Activated gamma-delta T cell (primary cell): Measurements from ENCODE around the gene FAM118B.
"Not testable (repeated sequence)": the region's sequence is repeated elsewhere in the genome, so short reads cannot be mapped to it uniquely, and the experiment has no call there.

Source experiments
- DNase-seq: peaks from one replicate; lab custom pipeline; 2025; lab: John Stamatoyannopoulos, UW

Gene FAM118B

DNA sequence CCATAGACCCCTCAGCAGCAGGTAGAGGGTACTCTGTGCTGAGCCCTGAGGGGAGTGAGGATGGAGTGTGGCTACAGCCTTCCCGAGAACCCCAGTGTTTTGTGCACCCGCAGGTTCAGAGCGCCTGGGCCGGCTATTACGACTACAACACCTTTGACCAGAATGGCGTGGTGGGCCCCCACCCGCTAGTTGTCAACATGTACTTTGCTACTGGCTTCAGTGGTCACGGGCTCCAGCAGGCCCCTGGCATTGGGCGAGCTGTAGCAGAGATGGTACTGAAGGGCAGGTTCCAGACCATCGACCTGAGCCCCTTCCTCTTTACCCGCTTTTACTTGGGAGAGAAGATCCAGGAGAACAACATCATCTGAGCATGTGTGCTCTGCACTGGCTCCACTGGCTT is 65.7 kb downstream of the FAM118B start:
- DNase-seq, result no peak

DNA sequence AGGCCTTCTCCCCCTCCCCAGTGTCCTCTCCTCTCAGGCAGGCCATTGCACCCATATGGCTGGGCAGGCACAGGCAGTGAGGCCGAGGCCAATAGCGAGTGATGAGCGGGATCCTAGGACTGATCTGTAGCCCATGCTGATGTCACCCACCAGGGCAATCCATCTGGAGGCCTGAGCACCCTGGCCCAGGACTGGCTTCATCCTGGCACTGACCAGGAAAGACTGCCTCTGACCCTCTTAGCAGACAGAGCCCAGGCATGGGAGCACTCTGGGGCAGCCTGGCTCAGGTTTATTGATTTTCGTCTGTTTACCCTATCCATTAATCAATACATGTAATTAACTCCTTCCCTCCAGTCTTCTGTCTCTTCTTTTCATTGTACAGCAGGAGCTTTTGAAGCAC is 66.2 kb downstream of the FAM118B start:
- DNase-seq, result no peak

DNA sequence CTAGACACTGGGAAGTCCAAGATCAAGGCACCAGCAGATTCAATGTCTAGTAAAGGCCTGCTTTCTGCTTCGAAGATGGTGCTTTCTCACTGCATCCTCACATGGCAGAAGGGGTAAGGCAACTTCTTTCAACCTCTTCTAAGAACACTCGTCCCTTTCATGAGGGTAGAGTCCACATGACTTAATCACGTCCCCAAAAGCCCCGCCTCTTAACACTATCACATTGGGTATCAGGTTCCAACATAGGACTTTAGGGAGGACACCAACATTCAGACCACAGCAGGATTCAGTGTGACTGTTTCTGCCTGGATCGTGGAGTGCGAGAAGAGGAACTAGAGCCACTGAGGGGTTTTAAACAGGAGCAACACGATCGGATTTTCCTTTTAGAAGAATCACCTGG is 67.6 kb downstream of the FAM118B start:
- no peak for DNase-seq

DNA sequence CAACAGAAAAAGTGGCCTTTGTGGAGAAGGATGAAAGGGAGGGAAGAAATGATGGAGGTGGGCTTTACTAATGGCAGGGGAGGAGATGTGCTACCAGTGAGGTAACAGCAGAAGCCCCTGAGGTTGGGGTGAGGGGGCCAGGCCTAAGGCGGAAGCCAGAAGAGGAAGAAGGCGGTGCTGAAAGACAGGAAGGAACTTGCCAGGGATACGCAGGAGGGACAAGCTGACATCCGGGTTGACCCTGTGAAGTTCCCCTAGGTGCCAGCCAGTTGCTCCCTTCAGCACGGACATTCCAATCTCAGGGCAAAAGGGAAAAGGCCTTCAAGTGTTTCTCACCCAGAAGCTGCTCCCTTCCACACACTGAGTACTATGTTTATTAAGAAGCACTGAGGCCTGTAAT is 69.0 kb downstream of the FAM118B start:
- no peak for DNase-seq

DNA sequence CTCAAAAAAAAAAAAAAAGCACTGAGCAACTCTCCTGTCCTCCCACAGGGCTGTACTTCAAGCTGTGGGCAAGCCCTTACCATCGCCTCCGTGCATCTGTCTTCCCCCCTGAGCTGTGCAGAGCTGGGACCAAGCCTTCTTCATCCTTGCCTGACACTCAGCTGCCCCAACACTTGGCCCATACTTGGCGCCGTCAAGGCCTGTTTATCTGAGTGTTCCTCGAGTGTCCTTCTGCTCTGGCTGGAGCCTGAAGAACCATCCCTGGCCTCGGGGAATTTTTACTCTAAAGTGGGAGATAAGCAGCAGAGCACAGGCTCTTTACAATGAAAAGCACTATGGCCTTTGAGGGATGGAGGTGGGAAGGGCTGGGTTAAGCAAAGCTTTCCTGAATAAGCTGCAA is 69.7 kb downstream of the FAM118B start:
- DNase-seq, result no peak

DNA sequence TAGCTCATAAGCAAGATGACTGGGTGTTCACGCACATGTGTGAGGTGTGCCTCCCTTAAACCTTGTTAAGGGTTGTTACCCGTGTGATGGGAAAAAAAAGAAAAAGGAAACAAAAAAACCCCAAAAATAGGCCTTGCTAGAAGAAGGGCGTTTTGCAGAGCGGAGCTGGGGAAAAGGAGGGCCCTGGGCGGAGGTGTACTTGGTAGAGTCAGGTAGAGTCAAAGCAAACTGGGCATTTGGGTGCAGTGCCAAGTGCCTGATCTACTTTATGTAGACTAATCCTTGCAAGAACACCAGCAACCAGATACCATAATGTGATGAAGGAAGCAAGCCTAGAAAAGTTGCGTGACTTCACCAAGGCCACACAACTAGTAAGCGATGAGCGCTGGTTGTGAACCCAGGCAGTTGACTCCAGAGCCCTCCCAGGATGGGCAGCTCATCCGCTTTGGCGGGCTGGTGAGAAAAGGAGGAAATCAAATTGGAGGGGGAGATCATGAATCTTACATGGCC is 70.1 kb downstream of the FAM118B start:
- no peak for DNase-seq

DNA sequence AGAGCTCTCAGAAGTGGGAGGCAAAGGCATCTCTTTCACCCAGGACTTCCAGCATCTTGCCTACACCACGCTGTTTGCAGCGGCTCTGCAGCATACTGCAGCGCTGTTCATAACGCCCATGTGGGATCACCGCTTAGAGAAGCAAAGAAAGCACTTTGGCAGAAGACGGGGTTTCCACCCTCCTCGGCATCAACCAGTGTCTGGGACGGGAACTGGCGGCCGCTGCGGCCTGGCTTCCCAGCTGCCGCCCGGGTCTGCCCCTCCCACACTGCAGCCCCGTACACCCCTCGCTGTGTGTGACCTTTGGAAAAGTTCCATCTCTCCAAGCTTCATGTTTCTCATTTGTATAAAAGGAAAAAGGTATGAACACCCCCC is 70.8 kb downstream of the FAM118B start:
- no peak for DNase-seq

DNA sequence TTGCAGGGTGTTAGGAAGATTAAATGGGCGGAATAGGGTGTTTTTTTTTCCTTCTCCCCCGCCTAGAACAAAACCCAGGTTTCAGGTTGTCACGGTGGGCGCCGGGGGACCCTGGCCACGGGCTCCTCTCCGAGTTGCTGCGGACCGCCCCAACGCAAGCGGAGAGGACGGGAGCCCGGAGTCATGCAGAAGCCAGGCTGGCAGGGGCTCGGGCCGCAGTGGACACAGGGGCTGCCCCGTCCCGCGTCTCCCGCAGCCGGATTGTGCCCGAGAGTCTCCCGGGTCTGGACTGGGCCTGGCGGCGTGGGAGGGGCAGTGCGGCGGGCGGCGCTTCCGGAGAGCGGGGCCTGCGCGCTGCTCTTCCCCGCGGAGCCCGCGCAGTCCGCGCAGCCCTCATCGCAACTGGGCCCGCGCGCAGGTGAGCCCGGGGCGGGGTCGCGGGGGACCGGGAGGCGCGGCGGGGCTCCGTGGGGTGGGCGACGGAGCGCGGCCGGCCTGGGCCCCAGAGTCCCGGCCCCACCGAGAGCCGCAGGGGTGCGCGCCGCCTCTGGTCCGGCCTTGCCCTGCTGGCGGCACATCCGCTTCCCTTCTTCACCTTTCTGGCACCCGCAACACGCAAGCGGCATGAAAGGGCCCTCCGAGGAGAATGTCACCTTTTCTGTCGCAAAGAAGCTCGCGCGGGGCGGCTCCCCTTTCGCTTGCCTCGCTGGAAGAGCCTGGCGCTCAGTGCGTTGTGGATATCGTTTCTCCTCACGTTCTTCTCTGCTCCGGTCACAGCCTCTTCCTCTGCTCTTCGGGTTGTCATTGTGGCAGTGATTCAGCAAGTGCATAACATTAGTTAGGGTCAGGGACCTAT is 71.4 kb downstream of the FAM118B start, which contains the start of gene TIRAP:
Gene TIRAP (plus strand): TSS at position 358 of the 856 bp plus-strand sequence. CDS start 7,802 bp downstream, outside the sequence.
- DNase-seq, result peak; percentile 50

DNA sequence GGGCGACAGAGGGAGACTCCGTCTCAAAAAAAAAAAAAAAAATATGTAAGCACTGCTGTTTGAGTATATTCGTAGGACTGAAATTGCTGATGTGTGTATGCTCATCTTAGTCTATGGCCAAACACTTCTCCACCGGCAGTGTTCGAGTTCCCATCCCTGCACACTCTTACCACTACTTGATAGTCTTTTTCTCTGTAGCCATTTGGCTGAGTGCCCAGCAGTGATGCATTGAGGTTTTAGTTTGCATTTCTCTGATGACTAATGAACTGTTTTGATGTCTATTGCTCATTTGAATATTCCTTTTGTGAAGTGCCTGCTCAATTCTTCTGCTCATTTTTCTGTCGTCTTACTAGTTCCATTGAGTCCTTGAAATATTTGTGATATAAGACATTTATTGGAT is 73.2 kb downstream of the FAM118B start:
- no peak for DNase-seq

DNA sequence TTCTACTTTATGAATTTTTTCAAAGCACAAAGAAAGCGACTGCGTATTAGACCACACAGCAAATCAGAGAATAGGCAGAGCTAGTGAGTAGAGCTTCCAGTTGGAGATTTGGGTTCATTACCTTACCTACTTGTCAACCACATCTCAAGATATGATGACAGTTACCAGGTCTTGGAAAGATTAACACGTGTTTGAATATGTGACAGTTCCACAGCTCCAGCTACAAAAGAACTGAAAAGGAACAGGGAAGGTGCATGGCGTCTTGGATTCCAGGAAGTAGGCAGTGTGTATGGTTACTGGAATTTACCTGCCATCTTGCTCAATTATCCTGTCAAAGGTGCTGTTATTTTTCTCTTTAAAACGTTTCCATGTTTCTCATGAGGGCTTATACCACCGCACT is 76.7 kb downstream of the FAM118B start:
- no peak for DNase-seq

DNA sequence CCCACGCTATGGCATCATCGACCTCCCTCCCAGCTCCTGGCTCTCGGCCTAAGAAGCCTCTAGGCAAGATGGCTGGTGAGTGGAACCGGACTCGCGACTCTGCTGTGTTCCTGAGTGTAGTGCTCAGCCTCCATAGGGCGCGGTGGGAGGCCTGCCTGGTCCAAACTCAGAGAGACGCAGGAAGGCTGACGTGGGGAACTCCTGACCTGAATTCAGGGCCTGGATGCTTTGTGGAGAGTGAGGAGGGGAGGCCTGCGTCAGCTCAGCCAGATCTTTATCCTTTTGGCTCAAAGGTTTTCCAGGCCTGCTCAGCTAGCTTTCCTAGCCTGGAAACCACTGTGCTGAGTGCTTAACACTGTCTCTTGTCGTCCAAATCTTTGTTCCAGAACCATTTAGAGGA is 79.3 kb downstream of the FAM118B start:
- DNase-seq, result no peak

DNA sequence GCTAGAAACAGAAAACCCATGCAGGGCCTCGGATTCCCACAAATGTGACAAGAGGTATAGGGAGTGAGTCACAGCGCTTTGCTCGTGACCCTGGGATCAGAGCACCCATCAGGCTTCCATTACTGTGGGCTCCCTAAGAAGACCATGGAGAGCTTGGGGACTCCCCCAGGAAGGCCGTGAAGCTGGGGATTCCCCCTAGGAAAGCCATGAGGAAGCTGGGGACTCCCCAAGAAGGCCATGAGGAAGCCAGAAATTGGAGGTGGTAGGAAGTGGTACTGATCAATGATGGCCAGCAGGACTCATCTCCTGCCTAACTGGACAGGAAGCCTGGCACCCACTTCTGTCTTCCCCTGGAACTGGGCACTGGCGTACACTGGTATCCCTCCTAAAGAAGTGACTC is 82.1 kb downstream of the FAM118B start:
- no peak for DNase-seq

DNA sequence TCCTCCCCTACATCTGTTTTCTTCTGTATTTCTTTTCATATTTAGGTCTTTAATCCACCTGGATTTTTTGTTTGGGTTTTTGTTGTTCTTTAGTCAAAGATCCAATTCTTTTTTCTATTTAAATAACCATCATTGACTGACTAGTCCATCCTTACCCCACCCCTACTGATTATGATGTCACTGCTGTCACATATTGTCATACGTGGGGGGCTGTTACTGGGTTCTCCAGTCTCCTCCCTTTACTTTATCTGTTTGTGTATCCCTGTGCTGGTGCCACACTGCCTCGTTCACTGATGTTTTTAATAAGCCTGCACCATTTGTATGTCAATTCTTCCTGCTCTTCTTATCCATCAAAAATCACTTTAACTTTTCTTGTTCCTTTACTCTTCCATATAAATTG is 85.4 kb downstream of the FAM118B start:
- DNase-seq, result no peak

DNA sequence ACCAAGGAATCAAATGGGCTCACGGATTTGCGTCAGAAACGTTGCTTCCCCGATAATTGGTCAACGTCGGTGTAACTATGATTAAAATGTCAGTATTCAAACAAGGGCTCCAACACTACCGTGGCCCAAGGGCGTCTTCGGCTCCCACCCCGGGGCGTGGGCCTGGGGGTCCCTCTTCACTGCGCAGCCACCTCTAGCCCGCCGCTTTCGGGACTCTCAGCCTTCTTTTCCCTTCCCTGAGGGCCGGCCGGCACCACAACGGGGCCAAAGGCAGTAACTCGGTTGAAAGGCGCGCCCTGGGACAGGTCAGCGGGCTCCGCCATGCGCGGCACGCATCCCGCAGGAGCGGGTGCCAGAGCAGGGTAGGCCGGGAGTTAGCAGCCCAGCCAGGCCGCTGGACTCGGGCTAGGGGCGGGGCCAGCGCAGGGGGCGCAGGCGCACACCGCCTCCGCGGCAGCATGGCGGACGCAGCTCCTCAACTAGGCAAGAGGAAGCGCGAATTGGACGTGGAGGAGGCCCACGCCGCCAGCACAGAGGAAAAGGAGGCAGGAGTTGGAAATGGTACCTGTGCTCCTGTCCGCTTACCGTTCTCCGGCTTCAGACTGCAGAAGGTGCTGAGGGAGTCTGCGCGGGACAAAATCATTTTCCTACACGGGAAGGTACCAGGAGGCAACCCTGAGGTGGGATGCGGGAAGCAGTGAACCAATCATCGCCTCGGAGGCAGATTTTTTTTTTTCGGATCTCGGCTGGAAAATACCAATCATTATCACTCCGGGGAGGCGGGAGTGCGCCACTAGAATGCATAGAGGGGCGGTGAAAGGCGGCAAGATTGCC is 92.3 kb downstream of the FAM118B start, which contains the start of gene DCPS:
Gene DCPS (plus strand): TSS at position 438 of the 834 bp plus-strand sequence. CDS start 21 bp downstream, at position 459.
- peak; percentile 76 for DNase-seq

DNA sequence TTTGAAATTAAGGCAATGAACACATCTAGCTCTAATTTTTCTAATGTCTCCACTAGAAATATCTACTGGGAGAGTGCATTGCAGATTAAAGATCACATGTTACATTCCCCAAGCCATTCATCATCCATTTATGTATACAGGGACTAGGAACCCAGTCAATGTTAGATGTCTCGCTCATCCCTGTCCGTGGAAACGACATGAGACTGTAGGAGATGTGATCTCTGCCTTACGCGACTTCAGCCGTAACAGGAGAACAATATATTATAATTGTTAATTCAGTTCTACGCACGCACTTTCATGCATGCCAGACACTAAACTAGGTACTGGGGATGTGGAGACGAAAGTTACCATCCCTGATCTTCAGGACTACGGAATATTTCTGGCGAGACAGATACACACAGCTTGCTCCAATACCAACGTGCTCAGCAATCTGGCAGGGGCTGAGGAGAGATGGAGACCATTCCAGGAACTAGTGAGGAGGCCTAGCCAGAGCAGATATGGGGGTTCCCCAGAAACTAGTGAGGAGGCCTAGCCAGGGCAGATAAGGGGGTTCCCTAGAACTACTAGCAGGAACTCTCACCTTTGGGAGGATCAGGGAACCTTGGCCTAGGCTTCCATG is 93.0 kb downstream of the FAM118B start:
- no peak for DNase-seq

DNA sequence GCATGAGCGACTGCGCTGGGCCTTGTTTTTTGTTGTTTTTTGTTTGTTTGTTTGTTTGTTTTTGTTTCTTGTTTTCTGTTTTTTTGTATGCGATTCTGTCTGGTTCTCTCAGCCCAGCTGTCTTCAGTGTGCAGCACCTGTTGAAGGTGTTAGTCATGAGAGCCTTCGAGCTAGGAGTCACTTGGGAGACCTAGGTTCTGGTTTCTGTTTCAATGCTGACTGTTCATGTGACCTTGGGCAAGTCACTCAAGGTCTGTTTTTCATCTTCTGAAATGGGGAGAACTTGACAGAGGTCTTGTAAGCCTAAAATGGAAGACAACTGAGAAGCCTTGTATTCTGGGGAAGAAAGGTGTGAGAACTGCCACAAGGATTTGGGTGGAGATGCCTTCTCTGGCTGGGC is 94.1 kb downstream of the FAM118B start:
- DNase-seq, result no peak

DNA sequence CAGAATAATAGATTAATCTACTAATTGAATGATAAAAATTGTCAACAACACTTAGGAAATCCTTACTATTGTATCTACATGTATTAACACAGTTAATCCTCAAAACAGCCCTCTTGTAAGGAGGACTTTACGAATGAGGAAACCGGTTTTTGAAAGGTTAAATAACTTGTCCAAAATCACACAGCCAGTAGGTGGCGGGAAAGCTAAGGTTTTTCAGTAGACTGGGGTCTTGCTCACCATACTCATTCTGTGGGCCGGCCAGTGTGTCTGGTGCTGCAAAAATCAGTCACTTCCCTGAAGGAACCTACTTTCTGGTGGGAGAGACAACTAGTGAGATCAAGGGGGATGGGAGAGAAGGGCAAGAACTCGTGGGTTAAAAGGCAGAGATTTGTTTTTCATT is 96.1 kb downstream of the FAM118B start:
- no peak for DNase-seq

DNA sequence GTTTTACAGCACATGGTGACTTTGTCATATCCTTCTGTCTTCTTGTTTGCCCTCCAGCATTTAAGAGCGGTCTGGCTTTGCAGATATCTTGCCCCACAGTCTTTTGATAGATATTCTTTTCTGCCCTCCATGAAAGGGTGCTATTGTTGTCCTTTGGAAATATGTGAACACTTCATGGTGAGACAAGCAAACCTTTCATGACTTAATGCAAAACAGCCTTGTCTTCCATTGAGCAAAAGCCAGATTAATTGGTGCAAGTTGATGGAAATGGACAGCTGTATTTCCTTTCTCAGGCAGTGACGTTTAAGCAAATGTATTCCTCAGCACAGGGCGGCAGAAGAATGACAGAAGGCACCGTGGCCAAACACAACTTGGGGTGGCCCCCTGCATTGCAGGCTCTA is 96.7 kb downstream of the FAM118B start:
- no peak for DNase-seq

DNA sequence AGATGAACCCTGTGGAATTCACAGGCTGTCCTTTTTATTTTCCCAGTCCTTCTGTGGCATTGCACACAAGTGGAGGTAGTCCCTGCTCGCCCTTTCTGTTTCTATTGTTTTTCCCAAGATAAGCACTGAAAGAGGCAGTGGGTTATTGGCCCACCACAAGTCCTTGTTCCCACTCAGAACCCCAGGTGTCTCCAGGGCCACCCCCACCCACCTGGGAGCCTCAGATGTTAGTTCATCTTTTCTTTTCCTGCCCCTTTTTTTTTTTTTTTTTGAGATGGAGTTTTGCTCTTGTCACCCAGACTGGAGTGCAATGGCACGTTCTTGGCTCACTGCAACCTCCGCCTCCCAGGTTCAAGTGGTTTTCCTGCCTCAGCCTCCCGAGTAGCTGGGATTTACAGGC is 97.2 kb downstream of the FAM118B start:
- DNase-seq, result not testable (repeated sequence)

DNA sequence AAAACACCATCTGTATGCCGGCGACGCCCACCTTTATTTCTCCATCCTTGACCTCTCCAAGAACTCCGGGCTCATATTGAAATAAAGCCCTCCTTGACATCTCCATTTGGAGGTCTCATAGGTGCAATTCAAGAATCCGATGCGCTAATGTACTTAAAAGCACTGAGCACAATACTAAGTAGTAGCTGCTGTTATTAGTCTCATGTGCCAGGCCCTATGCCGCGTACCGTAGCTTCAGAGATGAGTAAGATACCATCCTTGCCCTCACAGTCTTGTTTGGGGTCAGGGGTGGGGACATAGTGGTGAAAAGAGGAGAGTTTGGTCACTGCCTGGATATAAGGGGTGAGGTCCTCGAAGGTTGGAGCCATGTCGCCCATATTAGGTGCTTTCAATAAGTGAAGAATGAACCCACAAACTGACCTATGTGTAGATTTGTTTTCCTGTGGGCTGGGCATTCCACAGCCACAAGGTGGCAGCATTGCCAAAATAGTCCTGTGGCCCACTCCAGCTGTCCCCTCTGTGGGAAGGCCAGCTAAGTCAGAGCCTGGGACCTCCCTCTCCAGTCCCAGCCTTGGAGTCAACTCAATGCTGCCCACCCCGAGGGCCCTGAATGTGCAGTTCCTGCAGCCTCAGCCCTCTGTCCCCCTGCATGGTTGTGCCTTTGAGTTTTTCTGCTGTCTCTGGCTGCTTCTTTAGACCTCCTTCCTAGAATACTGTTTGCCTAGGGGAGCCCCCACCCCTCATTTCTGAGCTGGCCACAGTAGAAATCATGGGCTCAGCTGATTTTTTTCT is 98.8 kb downstream of the FAM118B start:
- DNase-seq, result no peak

DNA sequence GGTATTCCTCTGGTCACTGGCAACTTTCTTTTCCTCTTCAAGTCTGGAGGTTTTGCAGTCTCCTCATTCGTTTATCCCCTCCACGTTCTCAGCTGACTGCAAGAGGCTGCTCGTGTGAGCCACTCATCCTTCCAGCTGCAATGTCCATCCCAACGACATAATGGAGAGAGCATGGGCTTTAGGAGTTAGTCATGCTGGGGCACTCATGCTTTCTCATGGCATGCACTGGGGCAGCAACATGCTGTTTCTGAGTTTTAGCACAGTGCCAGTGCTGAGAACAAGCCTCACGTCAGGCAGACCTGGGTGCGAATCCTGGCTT is 99.4 kb downstream of the FAM118B start:
- DNase-seq, result no peak
